ENCODE measurements around the gene SMR3A.

DNA sequence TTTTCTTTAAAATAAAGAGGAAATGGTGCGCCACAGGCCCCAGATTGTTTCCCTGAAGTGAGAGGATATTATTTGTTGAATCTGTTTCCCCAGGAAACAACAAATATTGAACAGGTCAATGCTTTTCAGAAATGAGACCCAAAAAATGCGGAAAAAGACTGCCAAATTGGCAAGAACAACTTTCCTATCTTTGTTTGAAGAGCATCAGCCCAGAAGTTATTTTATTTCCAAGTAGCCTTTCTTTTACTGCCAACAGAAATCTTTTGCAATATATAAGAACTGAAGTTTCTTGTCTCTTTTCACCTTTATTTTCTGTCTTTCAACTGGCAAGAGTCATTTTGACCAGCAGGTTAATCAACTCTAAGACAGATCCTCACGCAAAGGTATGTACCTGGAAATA, at the start of gene SMR3A:
- TF ChIP-seq, protein P1, sequence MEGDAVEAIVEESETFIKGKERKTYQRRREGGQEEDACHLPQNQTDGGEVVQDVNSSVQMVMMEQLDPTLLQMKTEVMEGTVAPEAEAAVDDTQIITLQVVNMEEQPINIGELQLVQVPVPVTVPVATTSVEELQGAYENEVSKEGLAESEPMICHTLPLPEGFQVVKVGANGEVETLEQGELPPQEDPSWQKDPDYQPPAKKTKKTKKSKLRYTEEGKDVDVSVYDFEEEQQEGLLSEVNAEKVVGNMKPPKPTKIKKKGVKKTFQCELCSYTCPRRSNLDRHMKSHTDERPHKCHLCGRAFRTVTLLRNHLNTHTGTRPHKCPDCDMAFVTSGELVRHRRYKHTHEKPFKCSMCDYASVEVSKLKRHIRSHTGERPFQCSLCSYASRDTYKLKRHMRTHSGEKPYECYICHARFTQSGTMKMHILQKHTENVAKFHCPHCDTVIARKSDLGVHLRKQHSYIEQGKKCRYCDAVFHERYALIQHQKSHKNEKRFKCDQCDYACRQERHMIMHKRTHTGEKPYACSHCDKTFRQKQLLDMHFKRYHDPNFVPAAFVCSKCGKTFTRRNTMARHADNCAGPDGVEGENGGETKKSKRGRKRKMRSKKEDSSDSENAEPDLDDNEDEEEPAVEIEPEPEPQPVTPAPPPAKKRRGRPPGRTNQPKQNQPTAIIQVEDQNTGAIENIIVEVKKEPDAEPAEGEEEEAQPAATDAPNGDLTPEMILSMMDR (IDR thresholded peaks at IDR 0.05), result no peak
- TF ChIP-seq, protein P2, sequence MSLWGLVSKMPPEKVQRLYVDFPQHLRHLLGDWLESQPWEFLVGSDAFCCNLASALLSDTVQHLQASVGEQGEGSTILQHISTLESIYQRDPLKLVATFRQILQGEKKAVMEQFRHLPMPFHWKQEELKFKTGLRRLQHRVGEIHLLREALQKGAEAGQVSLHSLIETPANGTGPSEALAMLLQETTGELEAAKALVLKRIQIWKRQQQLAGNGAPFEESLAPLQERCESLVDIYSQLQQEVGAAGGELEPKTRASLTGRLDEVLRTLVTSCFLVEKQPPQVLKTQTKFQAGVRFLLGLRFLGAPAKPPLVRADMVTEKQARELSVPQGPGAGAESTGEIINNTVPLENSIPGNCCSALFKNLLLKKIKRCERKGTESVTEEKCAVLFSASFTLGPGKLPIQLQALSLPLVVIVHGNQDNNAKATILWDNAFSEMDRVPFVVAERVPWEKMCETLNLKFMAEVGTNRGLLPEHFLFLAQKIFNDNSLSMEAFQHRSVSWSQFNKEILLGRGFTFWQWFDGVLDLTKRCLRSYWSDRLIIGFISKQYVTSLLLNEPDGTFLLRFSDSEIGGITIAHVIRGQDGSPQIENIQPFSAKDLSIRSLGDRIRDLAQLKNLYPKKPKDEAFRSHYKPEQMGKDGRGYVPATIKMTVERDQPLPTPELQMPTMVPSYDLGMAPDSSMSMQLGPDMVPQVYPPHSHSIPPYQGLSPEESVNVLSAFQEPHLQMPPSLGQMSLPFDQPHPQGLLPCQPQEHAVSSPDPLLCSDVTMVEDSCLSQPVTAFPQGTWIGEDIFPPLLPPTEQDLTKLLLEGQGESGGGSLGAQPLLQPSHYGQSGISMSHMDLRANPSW (CRISPR knock-in tag; conservative IDR thresholded peaks at IDR 0.05; ENCODE audit: low read depth), result no peak
- TF ChIP-seq JAZF1 (CRISPR knock-in tag; IDR thresholded peaks at IDR 0.05), result no peak
- no peak for TF ChIP-seq FOXJ3 (CRISPR knock-in tag; IDR thresholded peaks at IDR 0.05; ENCODE audit: borderline replicate concordance)
- TF ChIP-seq GRHL2 (CRISPR knock-in tag; IDR thresholded peaks at IDR 0.05; ENCODE audit: insufficient replicate concordance, severe bottlenecking), result no peak
- TF ChIP-seq ZNF416 (CRISPR knock-in tag; IDR thresholded peaks at IDR 0.05), result no peak
- no peak for TF ChIP-seq ZNF121 (CRISPR knock-in tag; IDR thresholded peaks at IDR 0.05)
- no peak for TF ChIP-seq SMAD4 (CRISPR knock-in tag; IDR thresholded peaks at IDR 0.05)
- no peak for TF ChIP-seq NR2C2 (CRISPR knock-in tag; IDR thresholded peaks at IDR 0.05)
- no peak for TF ChIP-seq NFYB (CRISPR knock-in tag; conservative IDR thresholded peaks at IDR 0.05; ENCODE audit: low read depth)
- TF ChIP-seq, protein P3, sequence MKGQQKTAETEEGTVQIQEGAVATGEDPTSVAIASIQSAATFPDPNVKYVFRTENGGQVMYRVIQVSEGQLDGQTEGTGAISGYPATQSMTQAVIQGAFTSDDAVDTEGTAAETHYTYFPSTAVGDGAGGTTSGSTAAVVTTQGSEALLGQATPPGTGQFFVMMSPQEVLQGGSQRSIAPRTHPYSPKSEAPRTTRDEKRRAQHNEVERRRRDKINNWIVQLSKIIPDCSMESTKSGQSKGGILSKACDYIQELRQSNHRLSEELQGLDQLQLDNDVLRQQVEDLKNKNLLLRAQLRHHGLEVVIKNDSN (CRISPR knock-in tag; IDR thresholded peaks at IDR 0.05), result no peak
- TF ChIP-seq GABPB1 (CRISPR knock-in tag; IDR thresholded peaks at IDR 0.05), result no peak

Measured in WTC11 (cell line).